TTC549 (cell line): Measurements from ENCODE around the gene SCGB1D1.
A peak's percentile ranks its signal among the peaks of the same experiment; 100 is the strongest.
"Not testable (repeated sequence)": the region's sequence is repeated elsewhere in the genome, so short reads cannot be mapped to it uniquely, and the experiment has no call there.

Experiments used
- FAIRE-seq: peaks from 2 replicates; lab custom pipeline; 2012; peaks lifted over from hg19 to GRCh38; lab: Jason Lieb, UNC

Gene SCGB1D1

GRCh38 chr11:62166371-62166770 is 23.6 kb upstream of the SCGB1D1 start:
- FAIRE-seq = no peak

- FAIRE-seq = no peak
Measured at GRCh38 chr11:62169448-62169847, 20.6 kb upstream of the SCGB1D1 start.

GRCh38 chr11:62169935-62170334 is 20.1 kb upstream of the SCGB1D1 start:
- no peak for FAIRE-seq

- FAIRE-seq = peak; percentile 78
Measured at GRCh38 chr11:62171261-62171723, 18.7 kb upstream of the SCGB1D1 start.

GRCh38 chr11:62172294-62172693 is 17.7 kb upstream of the SCGB1D1 start:
- no peak for FAIRE-seq

- FAIRE-seq = no peak
Measured at GRCh38 chr11:62176766-62177165, 13.2 kb upstream of the SCGB1D1 start.

- FAIRE-seq = no peak
Measured at GRCh38 chr11:62179995-62180394, 10.0 kb upstream of the SCGB1D1 start.

GRCh38 chr11:62181097-62181496 is 8.9 kb upstream of the SCGB1D1 start:
- FAIRE-seq = no peak

GRCh38 chr11:62182147-62182891 is 7.7 kb upstream of the SCGB1D1 start:
- no peak for FAIRE-seq

GRCh38 chr11:62186195-62186594 is 3.8 kb upstream of the SCGB1D1 start:
- FAIRE-seq = no peak

GRCh38 chr11:62193952-62194351 is 3.9 kb downstream of the SCGB1D1 start:
- no peak for FAIRE-seq

- not testable (repeated sequence) for FAIRE-seq
Measured at GRCh38 chr11:62195010-62195409, 5.0 kb downstream of the SCGB1D1 start.

- FAIRE-seq = no peak
Measured at GRCh38 chr11:62195945-62196344, 5.9 kb downstream of the SCGB1D1 start.

GRCh38 chr11:62197400-62197799 is 7.4 kb downstream of the SCGB1D1 start:
- not testable (repeated sequence) for FAIRE-seq

GRCh38 chr11:62201376-62201775 is 11.4 kb downstream of the SCGB1D1 start:
- FAIRE-seq = no peak

GRCh38 chr11:62202910-62203309 is 12.9 kb downstream of the SCGB1D1 start:
- no peak for FAIRE-seq

GRCh38 chr11:62204430-62204829 is 14.4 kb downstream of the SCGB1D1 start:
- FAIRE-seq = no peak

GRCh38 chr11:62205441-62205840 is 15.4 kb downstream of the SCGB1D1 start:
- no peak for FAIRE-seq

- FAIRE-seq = not testable (repeated sequence)
Measured at GRCh38 chr11:62206276-62207066, 16.5 kb downstream of the SCGB1D1 start.

GRCh38 chr11:62208785-62209144 is 18.7 kb downstream of the SCGB1D1 start:
- FAIRE-seq = no peak

- peak; percentile 23 for FAIRE-seq
Measured at GRCh38 chr11:62217191-62217748, 27.3 kb downstream of the SCGB1D1 start.

- peak; percentile 65 for FAIRE-seq
Measured at GRCh38 chr11:62221498-62221897, 31.5 kb downstream of the SCGB1D1 start.

GRCh38 chr11:62223095-62223494 is 33.1 kb downstream of the SCGB1D1 start:
- FAIRE-seq = no peak
